Non-pigmented ciliary epithelial cell (primary cell): Measurements from ENCODE around the gene TCEA3.

Experiments
- DNase-seq: peaks from one replicate; pipeline ENCODE4 v3.0.0-alpha.2; 2010; ENCODE audit warnings: low read depth

The TCEA3 gene

GRCh38 chr1:23367791-23368561 is 56.6 kb downstream of the TCEA3 start:
- peak; percentile 94 for DNase-seq

DNA sequence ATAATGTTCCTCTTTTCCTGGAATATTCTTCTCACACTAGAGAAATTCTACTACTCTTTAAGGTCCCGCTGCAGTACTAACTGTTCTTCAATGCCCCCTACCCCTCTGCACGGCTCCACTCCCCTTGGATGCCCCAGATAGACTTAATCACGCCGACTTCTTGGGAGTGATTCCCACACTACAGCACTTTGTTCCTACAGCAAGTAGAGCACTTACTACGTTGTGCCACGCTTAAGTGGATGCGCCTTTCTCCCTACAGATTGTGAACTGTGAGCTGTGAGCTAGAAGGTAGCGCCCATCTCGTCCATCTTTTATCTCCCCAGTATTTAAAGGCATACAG is 57.1 kb downstream of the TCEA3 start:
- no peak for DNase-seq

GRCh38 chr1:23366598-23366997 is 58.0 kb downstream of the TCEA3 start:
- DNase-seq, result no peak

- DNase-seq, result no peak
These were observed 58.4 kb downstream of the TCEA3 start for GRCh38 chr1:23366146-23366545.

GRCh38 chr1:23362218-23362713 is 62.3 kb downstream of the TCEA3 start:
- no peak for DNase-seq

- DNase-seq, result no peak
These were observed 66.2 kb downstream of the TCEA3 start for GRCh38 chr1:23358310-23358875.

DNA sequence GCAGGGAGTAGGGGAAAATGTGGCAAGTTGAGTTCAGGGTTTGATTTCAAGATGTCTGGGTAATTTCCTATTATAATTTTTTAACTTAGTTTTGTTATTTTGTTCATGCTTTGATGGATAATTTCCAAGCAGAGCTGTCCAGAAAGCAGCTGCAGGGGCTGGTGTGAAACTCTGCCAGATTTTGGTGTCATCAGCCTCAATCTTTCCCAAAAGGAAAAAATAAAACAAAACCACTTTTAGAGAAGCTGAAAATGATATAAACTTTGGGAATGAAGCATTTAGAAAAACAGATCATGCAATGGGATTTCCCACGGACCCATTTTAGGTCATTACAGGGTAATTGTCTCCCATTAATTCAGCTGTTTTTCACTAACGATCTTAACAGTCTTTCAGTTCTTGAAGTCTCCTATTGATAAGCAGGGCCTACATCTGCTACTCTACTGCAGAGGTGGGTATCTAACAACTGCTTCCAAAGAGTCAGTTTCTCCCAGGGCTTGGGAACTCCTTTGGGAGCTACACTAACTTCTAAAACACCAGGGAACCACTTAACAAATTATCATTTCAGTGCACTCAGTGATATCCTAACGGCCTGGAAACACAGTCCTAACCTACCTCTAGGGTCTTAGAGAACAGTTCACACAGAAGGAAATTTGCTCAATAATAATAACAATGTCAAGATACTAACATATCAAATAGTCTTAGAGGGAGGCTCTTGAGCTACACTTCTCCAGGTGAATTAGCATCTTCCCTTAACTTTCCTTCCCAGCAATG is 67.2 kb downstream of the TCEA3 start:
- DNase-seq, result no peak

DNA sequence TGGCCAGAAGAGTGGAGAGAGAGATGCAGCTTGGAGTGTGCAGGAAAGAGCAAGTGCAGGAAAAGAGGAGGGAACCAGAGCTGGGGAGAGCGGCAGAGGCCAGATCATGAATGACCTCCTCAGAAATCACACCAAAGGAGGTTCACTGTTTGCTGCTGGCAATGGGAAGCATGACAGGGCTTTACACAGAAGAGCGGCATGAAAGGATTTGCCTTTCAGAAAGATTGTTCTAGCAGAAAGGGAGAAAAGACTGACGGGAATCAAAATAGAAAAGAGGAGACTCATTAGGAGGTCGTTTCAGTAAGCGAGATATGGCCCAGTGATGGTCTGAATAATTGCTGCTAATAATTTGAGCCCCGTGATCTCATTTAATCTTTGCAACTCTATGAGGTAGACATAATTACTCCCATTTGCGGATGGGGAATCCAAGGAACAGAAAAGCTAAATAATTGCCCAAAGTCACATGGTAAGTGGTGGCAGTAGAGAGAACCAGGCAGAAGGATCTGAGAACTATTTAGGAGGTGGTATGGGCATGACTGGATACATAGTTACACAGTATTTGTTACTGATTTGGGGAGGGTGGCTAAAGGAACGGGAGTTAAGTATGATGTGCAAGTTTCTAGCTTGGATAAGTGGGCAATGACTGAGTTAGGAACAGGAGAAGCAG is 67.9 kb downstream of the TCEA3 start:
- no peak for DNase-seq

GRCh38 chr1:23354245-23354644 is 70.3 kb downstream of the TCEA3 start:
- no peak for DNase-seq

DNA sequence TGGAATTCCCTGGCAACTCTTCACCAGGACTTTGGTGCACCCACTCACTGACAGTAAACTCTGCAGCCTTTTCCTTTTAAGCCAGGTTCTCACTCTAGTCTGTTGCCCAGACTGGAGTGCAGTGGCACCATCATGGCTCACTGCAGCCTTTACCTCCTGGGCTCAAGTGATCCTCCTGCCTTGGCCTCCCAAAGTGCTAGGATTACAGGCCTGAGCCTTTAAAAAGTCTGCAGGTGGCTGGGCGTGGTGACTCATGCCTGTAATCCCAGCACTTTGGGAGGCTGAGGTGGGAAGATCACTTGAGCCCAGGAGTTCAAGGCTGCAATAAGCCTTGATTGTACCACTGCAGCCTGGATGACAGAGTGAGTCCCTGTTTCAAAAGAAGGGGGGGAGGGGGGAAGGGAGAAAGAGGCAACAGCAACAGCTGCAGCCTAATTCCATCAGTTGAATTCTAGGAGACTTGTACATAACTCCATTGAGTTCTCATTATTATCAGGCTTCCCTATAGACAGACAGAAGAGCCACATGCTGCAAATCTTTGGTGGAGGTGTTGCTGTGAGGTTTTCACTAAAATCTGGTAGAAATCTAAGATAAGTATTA is 72.4 kb downstream of the TCEA3 start:
- no peak for DNase-seq

GRCh38 chr1:23345920-23346319 is 78.6 kb downstream of the TCEA3 start:
- no peak for DNase-seq

DNA sequence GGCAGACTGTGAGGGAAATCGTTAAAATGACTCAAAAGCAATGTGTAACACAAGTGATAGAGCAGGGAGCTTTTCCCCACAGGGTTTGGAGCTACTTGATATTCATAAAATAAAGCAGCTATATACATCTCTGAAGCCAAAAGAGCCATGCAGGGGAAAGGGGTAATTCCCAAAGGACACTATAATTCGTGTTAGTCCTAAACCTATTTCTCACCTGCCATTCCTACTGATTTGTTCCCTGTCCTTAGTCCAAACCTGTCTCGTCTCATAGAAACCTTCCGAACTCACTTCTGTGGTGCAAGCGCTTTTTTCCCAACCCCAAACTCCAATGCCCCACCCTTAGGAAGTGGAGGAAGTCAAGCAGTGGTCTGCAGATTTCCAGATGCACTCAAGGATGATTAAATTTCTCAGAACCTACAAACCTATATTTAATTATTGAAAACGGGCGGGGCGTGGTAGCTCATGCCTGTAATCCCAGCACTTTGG is 79.5 kb downstream of the TCEA3 start:
- DNase-seq, result no peak

DNA sequence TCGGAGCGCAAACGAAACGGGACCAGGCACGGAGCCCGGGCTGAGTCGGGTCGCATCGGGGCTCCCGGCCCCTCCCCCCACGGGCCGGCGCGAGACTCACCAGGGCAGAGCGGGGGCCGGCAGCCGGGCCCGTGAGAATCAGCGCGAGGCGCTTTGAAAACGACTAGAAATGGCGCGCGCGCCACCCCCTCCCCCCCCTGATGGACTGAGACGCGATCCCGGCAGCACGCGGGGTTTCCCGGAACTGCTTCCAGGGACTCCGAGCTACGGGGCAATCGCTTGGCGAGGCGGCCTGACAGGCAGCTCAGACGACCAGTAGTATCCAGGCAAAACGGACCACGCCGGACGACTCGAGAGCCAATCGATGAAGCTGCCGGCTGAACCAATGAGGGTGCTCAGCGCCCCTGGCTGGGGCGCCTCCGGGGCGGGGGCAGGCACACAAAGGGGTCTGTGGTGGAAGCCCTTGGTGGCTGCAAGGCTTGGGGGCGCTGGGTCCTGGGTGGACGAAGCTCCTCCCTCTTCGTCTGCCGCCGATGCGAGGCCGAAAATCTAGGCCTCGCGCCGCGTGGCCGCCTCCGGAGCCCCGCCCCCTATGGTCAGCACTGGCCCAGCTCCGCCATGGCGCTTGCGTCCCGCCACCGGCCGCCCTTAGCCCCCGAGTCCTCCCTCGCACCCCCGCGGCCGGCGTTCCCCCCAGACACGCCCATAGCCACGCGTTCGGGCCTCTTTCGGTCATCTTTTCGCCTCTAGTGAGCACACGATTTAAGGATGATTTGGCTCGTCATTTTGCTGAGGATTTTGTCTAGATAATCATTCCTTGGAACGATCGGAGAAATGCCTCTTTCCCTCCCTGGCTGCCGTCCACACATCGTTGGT is 80.2 kb downstream of the TCEA3 start, which contains the start of gene HNRNPR:
Gene HNRNPR (minus strand): TSS at position 174 of the 876 bp plus-strand sequence. CDS start 3,276 bp downstream, outside the sequence.
- DNase-seq, result peak; percentile 100

DNA sequence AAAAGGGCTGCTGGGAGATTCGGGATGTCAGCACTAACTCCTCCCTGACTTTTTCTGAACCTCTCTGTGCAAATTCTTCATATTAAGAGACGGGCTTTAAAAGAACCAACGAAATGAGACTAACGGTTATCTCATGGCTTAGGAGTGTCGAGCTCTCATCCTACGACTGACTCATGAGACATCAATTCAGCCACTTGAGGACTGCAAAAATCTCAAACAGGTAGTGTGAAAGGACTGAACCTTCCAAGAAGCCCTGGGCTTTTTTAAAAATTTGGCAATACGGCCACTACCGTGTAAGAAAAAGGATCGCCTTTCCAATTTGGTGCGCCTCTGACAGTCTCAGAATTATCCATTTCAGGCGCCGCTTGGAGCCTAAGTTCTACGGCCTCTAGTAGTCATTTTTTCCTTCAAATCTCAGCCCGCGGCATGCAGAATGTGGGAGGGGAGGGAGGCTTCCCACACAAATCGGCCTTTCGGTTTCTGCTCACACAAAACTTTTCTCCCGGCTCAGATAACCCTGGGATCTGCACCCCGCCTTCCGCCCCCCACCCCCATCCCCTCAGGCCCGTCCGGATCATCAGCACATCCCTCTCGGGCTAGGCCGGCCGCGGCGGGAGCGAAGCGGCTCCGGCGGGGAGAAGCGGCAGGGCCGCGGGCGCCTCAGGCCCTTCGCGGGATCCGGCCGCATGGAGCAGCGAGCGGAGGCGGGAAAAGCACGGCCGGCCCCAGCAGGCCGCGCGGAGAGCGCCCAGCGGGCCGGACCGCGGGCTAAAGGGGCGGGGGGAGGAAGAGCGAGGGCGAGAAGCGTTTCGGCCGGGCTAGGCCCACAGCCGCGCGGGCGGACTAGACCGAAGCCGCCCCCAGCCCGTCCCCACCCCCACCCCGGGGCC is 81.1 kb downstream of the TCEA3 start:
- peak; percentile 70 for DNase-seq

DNA sequence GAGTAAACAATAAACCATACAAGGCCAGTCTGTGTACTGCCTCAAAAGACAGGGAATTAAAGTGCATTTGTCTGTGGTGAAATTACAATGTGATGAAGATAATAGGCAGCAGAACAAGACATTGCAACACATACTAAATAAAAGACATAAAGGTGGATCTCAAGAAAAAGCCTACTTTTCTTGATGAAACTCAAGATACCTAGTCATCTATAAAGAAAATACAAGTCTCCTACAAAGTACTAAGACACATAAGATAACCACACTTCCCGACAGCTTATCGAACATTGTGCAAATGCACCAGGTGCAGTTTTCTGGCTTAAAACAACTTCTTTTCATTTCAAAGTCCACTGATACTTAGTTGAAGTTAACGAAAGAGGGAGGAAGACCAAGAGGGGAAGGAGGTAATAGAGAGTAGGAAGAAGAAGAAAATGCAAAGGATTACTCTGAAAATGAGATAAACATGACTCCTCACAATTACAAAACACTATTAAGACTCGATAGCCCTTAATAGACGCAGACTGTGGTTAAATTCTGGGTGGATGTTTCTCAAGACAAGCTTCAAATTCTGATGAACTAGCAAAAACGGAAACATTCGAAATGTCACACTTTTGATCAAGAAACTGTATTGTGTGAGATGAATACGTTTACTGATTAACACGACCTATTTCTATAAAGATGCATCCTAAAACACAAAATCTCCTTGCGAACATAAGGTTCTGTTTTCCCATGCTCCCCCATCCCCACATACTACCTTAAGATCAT is 82.4 kb downstream of the TCEA3 start:
- no peak for DNase-seq

GRCh38 chr1:23339632-23340031 is 84.9 kb downstream of the TCEA3 start:
- no peak for DNase-seq

DNA sequence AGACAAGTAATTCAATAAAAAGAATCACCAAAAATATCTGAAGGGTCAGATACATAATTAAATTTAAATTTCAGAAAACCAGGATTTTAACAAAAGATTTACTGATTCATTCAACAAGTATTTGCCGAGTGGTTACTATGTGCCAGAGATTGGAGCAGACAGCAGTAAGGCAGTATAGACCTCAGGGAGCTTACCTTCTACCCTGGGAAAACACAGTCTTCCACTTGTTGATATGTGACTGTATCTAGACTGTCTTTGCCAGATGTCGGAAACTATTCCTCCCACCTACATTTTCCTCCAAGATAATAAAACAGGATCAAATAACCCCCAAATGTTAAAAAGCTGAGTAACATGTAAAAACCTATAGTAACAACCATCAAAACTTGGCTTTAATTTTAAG is 86.7 kb downstream of the TCEA3 start:
- DNase-seq, result no peak

- no peak for DNase-seq
These were observed 92.8 kb downstream of the TCEA3 start for GRCh38 chr1:23331713-23332112.
